SK-N-SH (cell line): Measurements from ENCODE around the gene COL5A1.

ENCODE experiments used
- EP300 ChIP-seq, 2 experiments: IDR thresholded peaks; 2 replicates each; pipeline versions ENCODE4 v1.4.0 to v1.6.1; 2012; ENCODE audit warnings: borderline replicate concordance in 1 of 2, low read depth in 1 of 2, low read length in 1 of 2
- EZH2phosphoT487 ChIP-seq: fragments of 200-600 bp; sonication (generic); IDR thresholded peaks from 2 replicates; pipeline ENCODE4 v1.6.1; 2017; ENCODE audit warnings: low read depth, mixed run types, mild to moderate bottlenecking, antibody characterized with exemption, moderate library complexity, borderline replicate concordance
- NFIC ChIP-seq: IDR thresholded peaks from 2 replicates; pipeline ENCODE4 v1.4.0; 2012; ENCODE audit warnings: borderline replicate concordance
- POLR2AphosphoS5 ChIP-seq: IDR thresholded peaks from 2 replicates; pipeline ENCODE4 v1.6.1; 2012; ENCODE audit warnings: low read depth, low read length
- RFX5 ChIP-seq: IDR thresholded peaks from 2 replicates; pipeline ENCODE4 v1.6.1; 2012; ENCODE audit warnings: mild to moderate bottlenecking, improper control_type of control experiment, low read length
- RXRA ChIP-seq: IDR thresholded peaks from 2 replicates; pipeline ENCODE4 v1.4.0; 2012; ENCODE audit warnings: low read depth, mild to moderate bottlenecking, borderline replicate concordance
- TF ChIP-seq, protein P1 (sequence below): fragments of 200-600 bp; sonication (generic); IDR thresholded peaks from 2 replicates; pipeline ENCODE4 v1.6.1; 2017; ENCODE audit warnings: antibody characterized with exemption, mild to moderate bottlenecking, moderate library complexity
- TF ChIP-seq, protein P2 (sequence below): IDR thresholded peaks from 2 replicates; pipeline ENCODE4; 2012

DNA sequence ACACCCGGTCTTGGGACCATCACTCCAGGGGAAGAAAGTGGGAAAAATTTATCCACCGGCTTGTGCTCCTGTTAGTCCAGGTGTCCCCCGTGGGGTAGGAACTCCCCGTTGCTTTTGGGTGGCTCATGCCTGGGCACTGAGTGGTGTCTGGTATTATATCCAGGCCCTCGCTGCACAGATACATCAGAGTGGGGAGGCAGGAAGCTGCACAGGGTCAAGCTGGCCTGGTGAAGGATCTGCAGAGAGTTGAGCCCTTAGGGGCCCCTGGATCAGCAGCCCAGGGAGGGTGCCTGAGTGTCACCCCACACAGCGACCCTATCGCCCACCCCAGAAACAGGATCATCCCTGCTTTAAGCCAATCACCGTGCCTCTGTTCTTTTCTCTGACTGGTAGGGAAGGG is 24.4 kb upstream of the COL5A1 start:
- TF ChIP-seq EP300 (IDR thresholded peaks at IDR 0.05; ENCODE audit: borderline replicate concordance in 1 of 2, low read depth in 1 of 2, low read length in 1 of 2) (no peak), EZH2phosphoT487 (no peak), NFIC (no peak), POLR2AphosphoS5 (no peak), RXRA (no peak), RFX5 (no peak)
- TF ChIP-seq, protein P1, sequence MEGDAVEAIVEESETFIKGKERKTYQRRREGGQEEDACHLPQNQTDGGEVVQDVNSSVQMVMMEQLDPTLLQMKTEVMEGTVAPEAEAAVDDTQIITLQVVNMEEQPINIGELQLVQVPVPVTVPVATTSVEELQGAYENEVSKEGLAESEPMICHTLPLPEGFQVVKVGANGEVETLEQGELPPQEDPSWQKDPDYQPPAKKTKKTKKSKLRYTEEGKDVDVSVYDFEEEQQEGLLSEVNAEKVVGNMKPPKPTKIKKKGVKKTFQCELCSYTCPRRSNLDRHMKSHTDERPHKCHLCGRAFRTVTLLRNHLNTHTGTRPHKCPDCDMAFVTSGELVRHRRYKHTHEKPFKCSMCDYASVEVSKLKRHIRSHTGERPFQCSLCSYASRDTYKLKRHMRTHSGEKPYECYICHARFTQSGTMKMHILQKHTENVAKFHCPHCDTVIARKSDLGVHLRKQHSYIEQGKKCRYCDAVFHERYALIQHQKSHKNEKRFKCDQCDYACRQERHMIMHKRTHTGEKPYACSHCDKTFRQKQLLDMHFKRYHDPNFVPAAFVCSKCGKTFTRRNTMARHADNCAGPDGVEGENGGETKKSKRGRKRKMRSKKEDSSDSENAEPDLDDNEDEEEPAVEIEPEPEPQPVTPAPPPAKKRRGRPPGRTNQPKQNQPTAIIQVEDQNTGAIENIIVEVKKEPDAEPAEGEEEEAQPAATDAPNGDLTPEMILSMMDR = no peak
- TF ChIP-seq, protein P2, sequence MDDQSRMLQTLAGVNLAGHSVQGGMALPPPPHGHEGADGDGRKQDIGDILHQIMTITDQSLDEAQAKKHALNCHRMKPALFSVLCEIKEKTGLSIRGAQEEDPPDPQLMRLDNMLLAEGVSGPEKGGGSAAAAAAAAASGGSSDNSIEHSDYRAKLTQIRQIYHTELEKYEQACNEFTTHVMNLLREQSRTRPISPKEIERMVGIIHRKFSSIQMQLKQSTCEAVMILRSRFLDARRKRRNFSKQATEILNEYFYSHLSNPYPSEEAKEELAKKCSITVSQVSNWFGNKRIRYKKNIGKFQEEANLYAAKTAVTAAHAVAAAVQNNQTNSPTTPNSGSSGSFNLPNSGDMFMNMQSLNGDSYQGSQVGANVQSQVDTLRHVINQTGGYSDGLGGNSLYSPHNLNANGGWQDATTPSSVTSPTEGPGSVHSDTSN = no peak
